WTC11 (cell line): Measurements from ENCODE around the gene FRMD4B. TPM values are rescaled to one million over a fixed set of nuclear protein-coding genes. Genes with fewer than 3 reads are reported as not detected.

ENCODE experiments used
- ATAC-seq: fragments of 200-7000 bp; cut with Tn5 transposase; 2 replicates; pipeline ENCODE4 v1.10.0; 2021; ENCODE audit warnings: mild to moderate bottlenecking, moderate library complexity
- CTCF ChIA-PET: fragments of 300-600 bp; sonication (Branson Sonifier 250); formaldehyde crosslinking; loops from one replicate; lab custom pipeline; 2021; ENCODE audit warnings: antibody characterized with exemption; lab: Charles Lee
- POLR2A ChIA-PET: fragments of 350-600 bp; sonication (Branson Sonifier 250); formaldehyde crosslinking; loops from one replicate; lab custom pipeline; 2021; ENCODE audit warnings: antibody characterized with exemption; lab: Charles Lee
- DNase-seq: peaks from one replicate; pipeline ENCODE4 v3.0.0; 2021; ENCODE audit warnings: low spot score
- H3K27ac Mint-ChIP-seq: 2 replicates; pipeline ENCODE4 v1.8.0; 2021; ENCODE audit warnings: mixed read lengths
- H3K27me3 Mint-ChIP-seq: 2 replicates; pipeline ENCODE4 v1.8.0; 2021; ENCODE audit warnings: low read depth, mild to moderate bottlenecking, moderate library complexity, mixed read lengths
- H3K36me3 Mint-ChIP-seq: 2 replicates; pipeline ENCODE4 v1.8.0; 2021; ENCODE audit warnings: mixed read lengths
- H3K4me1 Mint-ChIP-seq: 2 replicates; pipeline ENCODE4 v1.8.0; 2022; ENCODE audit warnings: mixed read lengths
- H3K4me3 Mint-ChIP-seq: 2 replicates; pipeline ENCODE4 v1.8.0; 2021; ENCODE audit warnings: mild to moderate bottlenecking, moderate library complexity, mixed read lengths
- H3K9me3 Mint-ChIP-seq: 2 replicates; pipeline ENCODE4 v1.8.0; 2021; ENCODE audit warnings: mixed read lengths
- ARID4B ChIP-seq: sonication (generic); formaldehyde crosslinking; IDR thresholded peaks from 2 replicates; pipeline ENCODE4 v1.8.0; 2023; ENCODE audit warnings: missing genetic modification reagents, mild to moderate bottlenecking, borderline replicate concordance
- CREB1 ChIP-seq: sonication (generic); formaldehyde crosslinking; IDR thresholded peaks from 2 replicates; pipeline ENCODE4 v1.8.0; 2023; ENCODE audit warnings: mild to moderate bottlenecking, missing genetic modification reagents
- CREM ChIP-seq: sonication (generic); formaldehyde crosslinking; IDR thresholded peaks from 2 replicates; pipeline ENCODE4 v1.8.1; 2022; ENCODE audit warnings: mild to moderate bottlenecking, missing genetic modification reagents, moderate library complexity
- E2F1 ChIP-seq: sonication (generic); formaldehyde crosslinking; IDR thresholded peaks from 2 replicates; pipeline ENCODE4 v1.8.0; 2022; ENCODE audit warnings: mild to moderate bottlenecking, missing genetic modification reagents
- ELF4 ChIP-seq: sonication (generic); formaldehyde crosslinking; IDR thresholded peaks from 2 replicates; pipeline ENCODE4 v1.8.1; 2022; ENCODE audit warnings: low read depth, mild to moderate bottlenecking, moderate library complexity, missing genetic modification reagents
- FOXP1 ChIP-seq: sonication (generic); formaldehyde crosslinking; IDR thresholded peaks from 2 replicates; pipeline ENCODE4 v1.8.0; 2022; ENCODE audit warnings: missing genetic modification reagents, mild to moderate bottlenecking, moderate library complexity, borderline replicate concordance
- MAX ChIP-seq: sonication (generic); formaldehyde crosslinking; IDR thresholded peaks from 2 replicates; pipeline ENCODE4 v1.8.0; 2022; ENCODE audit warnings: mild to moderate bottlenecking, missing genetic modification reagents
- MLX ChIP-seq: sonication (generic); formaldehyde crosslinking; IDR thresholded peaks from 2 replicates; pipeline ENCODE4 v1.8.1; 2023; ENCODE audit warnings: mild to moderate bottlenecking, missing genetic modification reagents, moderate library complexity
- MYBL2 ChIP-seq: sonication (generic); formaldehyde crosslinking; IDR thresholded peaks from 2 replicates; pipeline ENCODE4 v1.8.1; 2023; ENCODE audit warnings: mild to moderate bottlenecking, moderate library complexity, missing genetic modification reagents
- NFATC4 ChIP-seq: fragments of 250-450 bp; sonication (Bioruptor Pico); IDR thresholded peaks from 2 replicates; pipeline ENCODE4 v1.9.0; 2021; ENCODE audit warnings: mild to moderate bottlenecking
- NFYB ChIP-seq: sonication (generic); formaldehyde crosslinking; conservative IDR thresholded peaks from 2 replicates; pipeline ENCODE4 v1.8.0; 2022; ENCODE audit warnings: low read depth, missing genetic modification reagents
- TP53 ChIP-seq: sonication (generic); formaldehyde crosslinking; IDR thresholded peaks from 2 replicates; pipeline ENCODE4 v1.8.1; 2023; ENCODE audit warnings: mild to moderate bottlenecking, missing genetic modification reagents
- USF1 ChIP-seq: sonication (generic); formaldehyde crosslinking; IDR thresholded peaks from 2 replicates; pipeline ENCODE4 v1.8.0; 2022; ENCODE audit warnings: mild to moderate bottlenecking, missing genetic modification reagents
- ZBTB21 ChIP-seq: sonication (generic); formaldehyde crosslinking; IDR thresholded peaks from 2 replicates; pipeline ENCODE4 v1.8.1; 2023; ENCODE audit warnings: mild to moderate bottlenecking, missing genetic modification reagents, borderline replicate concordance
- ZNF232 ChIP-seq: sonication (generic); formaldehyde crosslinking; IDR thresholded peaks from 2 replicates; pipeline ENCODE4 v1.8.0; 2022; ENCODE audit warnings: mild to moderate bottlenecking, missing genetic modification reagents
- ZNF317 ChIP-seq: sonication (generic); formaldehyde crosslinking; IDR thresholded peaks from 2 replicates; pipeline ENCODE4 v1.8.1; 2023; ENCODE audit warnings: low read depth, mild to moderate bottlenecking, moderate library complexity, missing genetic modification reagents, borderline replicate concordance
- total RNA-seq: library from RNA; stranded (reverse); gene quantifications from 3 replicates; pipeline ENCODE4 v1.2.3, GENCODE V29; 2021
- TF ChIP-seq, protein P1 (sequence below): sonication (generic); formaldehyde crosslinking; IDR thresholded peaks from 2 replicates; pipeline ENCODE4 v1.8.1; 2023; ENCODE audit warnings: mild to moderate bottlenecking, missing genetic modification reagents, borderline replicate concordance
- TF ChIP-seq, protein P2 (sequence below): sonication (generic); formaldehyde crosslinking; IDR thresholded peaks from 2 replicates; pipeline ENCODE4 v1.8.0; 2023; ENCODE audit warnings: mild to moderate bottlenecking, missing genetic modification reagents
- TF ChIP-seq, protein P3 (sequence below): sonication (generic); formaldehyde crosslinking; IDR thresholded peaks from 2 replicates; pipeline ENCODE4 v1.8.0; 2022; ENCODE audit warnings: mild to moderate bottlenecking, missing genetic modification reagents

FRMD4B gene
- total RNA-seq, 1 experiment from 2014 or later: 6.7 TPM

GRCh38 chr3:69313251-69313650 lies 72.6 kb downstream of the FRMD4B start (continued):
- TF ChIP-seq, protein P1, sequence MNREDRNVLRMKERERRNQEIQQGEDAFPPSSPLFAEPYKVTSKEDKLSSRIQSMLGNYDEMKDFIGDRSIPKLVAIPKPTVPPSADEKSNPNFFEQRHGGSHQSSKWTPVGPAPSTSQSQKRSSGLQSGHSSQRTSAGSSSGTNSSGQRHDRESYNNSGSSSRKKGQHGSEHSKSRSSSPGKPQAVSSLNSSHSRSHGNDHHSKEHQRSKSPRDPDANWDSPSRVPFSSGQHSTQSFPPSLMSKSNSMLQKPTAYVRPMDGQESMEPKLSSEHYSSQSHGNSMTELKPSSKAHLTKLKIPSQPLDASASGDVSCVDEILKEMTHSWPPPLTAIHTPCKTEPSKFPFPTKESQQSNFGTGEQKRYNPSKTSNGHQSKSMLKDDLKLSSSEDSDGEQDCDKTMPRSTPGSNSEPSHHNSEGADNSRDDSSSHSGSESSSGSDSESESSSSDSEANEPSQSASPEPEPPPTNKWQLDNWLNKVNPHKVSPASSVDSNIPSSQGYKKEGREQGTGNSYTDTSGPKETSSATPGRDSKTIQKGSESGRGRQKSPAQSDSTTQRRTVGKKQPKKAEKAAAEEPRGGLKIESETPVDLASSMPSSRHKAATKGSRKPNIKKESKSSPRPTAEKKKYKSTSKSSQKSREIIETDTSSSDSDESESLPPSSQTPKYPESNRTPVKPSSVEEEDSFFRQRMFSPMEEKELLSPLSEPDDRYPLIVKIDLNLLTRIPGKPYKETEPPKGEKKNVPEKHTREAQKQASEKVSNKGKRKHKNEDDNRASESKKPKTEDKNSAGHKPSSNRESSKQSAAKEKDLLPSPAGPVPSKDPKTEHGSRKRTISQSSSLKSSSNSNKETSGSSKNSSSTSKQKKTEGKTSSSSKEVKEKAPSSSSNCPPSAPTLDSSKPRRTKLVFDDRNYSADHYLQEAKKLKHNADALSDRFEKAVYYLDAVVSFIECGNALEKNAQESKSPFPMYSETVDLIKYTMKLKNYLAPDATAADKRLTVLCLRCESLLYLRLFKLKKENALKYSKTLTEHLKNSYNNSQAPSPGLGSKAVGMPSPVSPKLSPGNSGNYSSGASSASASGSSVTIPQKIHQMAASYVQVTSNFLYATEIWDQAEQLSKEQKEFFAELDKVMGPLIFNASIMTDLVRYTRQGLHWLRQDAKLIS: no peak
- TF ChIP-seq FOXP1 (CRISPR knock-in tag) (no peak), CREM (CRISPR knock-in tag) (no peak), ZNF317 (CRISPR knock-in tag) (no peak), ARID4B (CRISPR knock-in tag) (no peak)

DNA sequence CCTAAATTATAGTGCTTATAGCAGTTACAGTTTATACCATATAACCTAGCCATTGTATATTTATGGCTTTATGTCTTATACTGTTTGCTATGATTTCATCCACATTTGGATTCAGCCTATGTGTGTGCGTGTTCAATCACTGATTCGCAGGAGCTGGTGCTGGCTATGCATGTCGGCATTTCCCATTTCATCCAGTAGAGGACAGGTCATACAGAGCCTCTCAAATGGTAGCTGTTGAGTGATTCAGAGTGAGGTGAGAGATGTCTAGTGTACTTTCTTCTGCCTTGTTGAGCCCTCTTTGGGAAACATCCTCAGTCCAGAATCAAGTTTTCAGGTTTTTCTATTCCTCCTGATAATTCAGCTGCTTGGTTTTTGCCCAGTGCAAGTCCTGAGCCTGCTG lies 76.1 kb downstream of the FRMD4B start:
- ChIA-PET POLR2A (no interaction called here), CTCF (interaction anchor here (0.6 to 3.2 kb wide), 15 partner anchors 15 to 385 kb away, joined by 3 to 25 read pairs (median 4); no protein-coding TSS in a partner anchor)
- Mint-ChIP-seq H3K4me3 (no peak overlapping the region), H3K4me1 (0 out of 2 replicates have a peak, but pooled peaks cover 2% of the 10 kb centered on the region), H3K36me3 (no peaks in the 10 kb centered on the region), H3K9me3 (no peaks in the 10 kb centered on the region), H3K27ac (no peak overlapping the region), H3K27me3 (no peaks in the 10 kb centered on the region)
- DNase-seq: no peak
- ATAC-seq: peak; percentile 74
- TF ChIP-seq USF1 (CRISPR knock-in tag) (no peak), NFATC4 (CRISPR knock-in tag) (no peak), MLX (CRISPR knock-in tag) (no peak), E2F1 (no peak), FOXP1 (CRISPR knock-in tag) (no peak), ELF4 (no peak), CREB1 (CRISPR knock-in tag) (no peak), NFYB (CRISPR knock-in tag) (no peak), ZBTB21 (CRISPR knock-in tag) (no peak), MAX (no peak), TP53 (no peak), MYBL2 (no peak), ZNF232 (CRISPR knock-in tag) (no peak), CREM (CRISPR knock-in tag) (no peak)
- TF ChIP-seq, protein P2, sequence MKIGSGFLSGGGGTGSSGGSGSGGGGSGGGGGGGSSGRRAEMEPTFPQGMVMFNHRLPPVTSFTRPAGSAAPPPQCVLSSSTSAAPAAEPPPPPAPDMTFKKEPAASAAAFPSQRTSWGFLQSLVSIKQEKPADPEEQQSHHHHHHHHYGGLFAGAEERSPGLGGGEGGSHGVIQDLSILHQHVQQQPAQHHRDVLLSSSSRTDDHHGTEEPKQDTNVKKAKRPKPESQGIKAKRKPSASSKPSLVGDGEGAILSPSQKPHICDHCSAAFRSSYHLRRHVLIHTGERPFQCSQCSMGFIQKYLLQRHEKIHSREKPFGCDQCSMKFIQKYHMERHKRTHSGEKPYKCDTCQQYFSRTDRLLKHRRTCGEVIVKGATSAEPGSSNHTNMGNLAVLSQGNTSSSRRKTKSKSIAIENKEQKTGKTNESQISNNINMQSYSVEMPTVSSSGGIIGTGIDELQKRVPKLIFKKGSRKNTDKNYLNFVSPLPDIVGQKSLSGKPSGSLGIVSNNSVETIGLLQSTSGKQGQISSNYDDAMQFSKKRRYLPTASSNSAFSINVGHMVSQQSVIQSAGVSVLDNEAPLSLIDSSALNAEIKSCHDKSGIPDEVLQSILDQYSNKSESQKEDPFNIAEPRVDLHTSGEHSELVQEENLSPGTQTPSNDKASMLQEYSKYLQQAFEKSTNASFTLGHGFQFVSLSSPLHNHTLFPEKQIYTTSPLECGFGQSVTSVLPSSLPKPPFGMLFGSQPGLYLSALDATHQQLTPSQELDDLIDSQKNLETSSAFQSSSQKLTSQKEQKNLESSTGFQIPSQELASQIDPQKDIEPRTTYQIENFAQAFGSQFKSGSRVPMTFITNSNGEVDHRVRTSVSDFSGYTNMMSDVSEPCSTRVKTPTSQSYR (CRISPR knock-in tag): no peak
- TF ChIP-seq, protein P3, sequence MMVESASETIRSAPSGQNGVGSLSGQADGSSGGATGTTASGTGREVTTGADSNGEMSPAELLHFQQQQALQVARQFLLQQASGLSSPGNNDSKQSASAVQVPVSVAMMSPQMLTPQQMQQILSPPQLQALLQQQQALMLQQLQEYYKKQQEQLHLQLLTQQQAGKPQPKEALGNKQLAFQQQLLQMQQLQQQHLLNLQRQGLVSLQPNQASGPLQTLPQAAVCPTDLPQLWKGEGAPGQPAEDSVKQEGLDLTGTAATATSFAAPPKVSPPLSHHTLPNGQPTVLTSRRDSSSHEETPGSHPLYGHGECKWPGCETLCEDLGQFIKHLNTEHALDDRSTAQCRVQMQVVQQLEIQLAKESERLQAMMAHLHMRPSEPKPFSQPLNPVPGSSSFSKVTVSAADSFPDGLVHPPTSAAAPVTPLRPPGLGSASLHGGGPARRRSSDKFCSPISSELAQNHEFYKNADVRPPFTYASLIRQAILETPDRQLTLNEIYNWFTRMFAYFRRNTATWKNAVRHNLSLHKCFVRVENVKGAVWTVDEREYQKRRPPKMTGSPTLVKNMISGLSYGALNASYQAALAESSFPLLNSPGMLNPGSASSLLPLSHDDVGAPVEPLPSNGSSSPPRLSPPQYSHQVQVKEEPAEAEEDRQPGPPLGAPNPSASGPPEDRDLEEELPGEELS (CRISPR knock-in tag): no peak
